Astrocyte (in vitro differentiated cells and primary cell): ENCODE results near the gene ZNF648. TPM values are rescaled to one million over a fixed set of nuclear protein-coding genes. Genes with fewer than 3 reads are reported as not detected.

Source experiments
- DNase-seq: peaks from one replicate; pipeline ENCODE4 v3.0.0-alpha.2; 2010; ENCODE audit warnings: low read depth
- FAIRE-seq: peaks from 2 replicates; lab custom pipeline; 2011; peaks lifted over from hg19 to GRCh38; lab: Jason Lieb, UNC
- H2AFZ ChIP-seq: 2 replicates; pipeline ENCODE4 v1.6.0; 2012; ENCODE audit warnings: low read depth, low read length, inconsistent platforms
- H3K27ac ChIP-seq: 2 replicates; pipeline ENCODE4 v1.5.1; 2011; ENCODE audit warnings: low read depth, low read length, inconsistent platforms
- H3K27me3 ChIP-seq: 2 replicates; pipeline ENCODE4 v1.6.0; 2011; ENCODE audit warnings: low read length, inconsistent platforms; ENCODE audit not compliant: insufficient read depth
- H3K36me3 ChIP-seq: 2 replicates; pipeline ENCODE4 v1.5.1; 2011; ENCODE audit warnings: low read length, inconsistent platforms; ENCODE audit not compliant: insufficient read depth
- H3K4me1 ChIP-seq: 2 replicates; pipeline ENCODE4 v1.5.1; 2011; ENCODE audit warnings: low read length, inconsistent platforms; ENCODE audit not compliant: insufficient read depth
- H3K4me2 ChIP-seq: 2 replicates; pipeline ENCODE4 v1.6.0; 2012; ENCODE audit warnings: low read length, inconsistent platforms
- H3K4me3 ChIP-seq: 2 replicates; pipeline ENCODE4 v1.5.1; 2011; ENCODE audit warnings: low read depth, mild to moderate bottlenecking, low read length, inconsistent platforms; ENCODE audit not compliant: insufficient read depth
- H3K79me2 ChIP-seq: 2 replicates; pipeline ENCODE4 v1.6.0; 2012; ENCODE audit warnings: mild to moderate bottlenecking, low read length, inconsistent platforms; ENCODE audit not compliant: insufficient read depth
- H3K9ac ChIP-seq: 2 replicates; pipeline ENCODE4 v1.6.0; 2012; ENCODE audit warnings: mild to moderate bottlenecking, low read length, inconsistent platforms
- H3K9me3 ChIP-seq: 2 replicates; pipeline ENCODE4 v1.5.1; 2012; ENCODE audit warnings: low read depth, mild to moderate bottlenecking, low read length, inconsistent platforms; ENCODE audit not compliant: insufficient read depth
- H4K20me1 ChIP-seq: 2 replicates; pipeline ENCODE4 v1.6.0; 2012; ENCODE audit warnings: low read length, inconsistent platforms; ENCODE audit not compliant: insufficient read depth
- H3K27ac Mint-ChIP-seq: one replicate; pipeline ENCODE4 v1.8.0; 2021; ENCODE audit warnings: mild to moderate bottlenecking, mixed read lengths; ENCODE audit not compliant: unreplicated experiment
- H3K27me3 Mint-ChIP-seq: one replicate; pipeline ENCODE4 v1.8.0; 2021; ENCODE audit warnings: low read depth, mixed read lengths; ENCODE audit not compliant: unreplicated experiment
- H3K36me3 Mint-ChIP-seq: one replicate; pipeline ENCODE4 v1.8.0; 2021; ENCODE audit warnings: low read depth, mixed read lengths; ENCODE audit not compliant: unreplicated experiment
- H3K4me1 Mint-ChIP-seq: one replicate; pipeline ENCODE4 v1.8.0; 2021; ENCODE audit warnings: low read depth, mixed read lengths; ENCODE audit not compliant: unreplicated experiment
- H3K4me3 Mint-ChIP-seq: one replicate; pipeline ENCODE4 v1.8.0; 2021; ENCODE audit warnings: mild to moderate bottlenecking, moderate library complexity, mixed read lengths; ENCODE audit not compliant: unreplicated experiment
- H3K9me3 Mint-ChIP-seq: one replicate; pipeline ENCODE4 v1.8.0; 2021; ENCODE audit warnings: mild to moderate bottlenecking, mixed read lengths; ENCODE audit not compliant: unreplicated experiment
- EZH2 ChIP-seq: IDR thresholded peaks from 2 replicates; pipeline ENCODE4 v1.6.1; 2012; ENCODE audit warnings: mild to moderate bottlenecking, low read length, inconsistent platforms; ENCODE audit not compliant: insufficient read depth
- total RNA-seq: library from RNA; stranded (reverse); gene quantifications from 2 replicates; pipeline ENCODE4 v1.2.1, GENCODE V29; 2021
- TF ChIP-seq, protein P1 (sequence below): IDR thresholded peaks from 2 replicates; pipeline ENCODE4 v1.5.1; 2011; ENCODE audit warnings: low read depth, mild to moderate bottlenecking, inconsistent platforms, low read length, moderate library complexity; ENCODE audit not compliant: insufficient read depth

Gene ZNF648
- total RNA-seq, 1 donor from 2014 or later, result not detected

DNA sequence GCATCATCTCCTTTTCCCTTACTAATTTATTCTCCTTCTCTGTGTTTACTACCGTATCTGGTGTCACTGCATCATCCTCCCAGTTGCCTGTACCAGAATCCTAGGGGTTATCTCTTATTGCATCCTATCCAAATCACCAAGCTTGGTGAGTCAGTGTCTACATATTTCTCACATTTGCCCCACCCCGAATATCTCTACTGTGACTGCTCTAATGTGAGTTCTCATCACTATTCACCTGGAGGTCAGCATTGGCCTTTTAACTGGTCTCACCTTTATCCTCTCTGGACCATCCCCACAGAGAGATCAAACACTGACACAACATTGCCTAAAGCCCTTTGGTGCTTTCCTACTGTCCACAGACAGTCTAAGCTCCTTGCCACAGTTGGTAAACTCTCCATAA, 45.7 kb upstream of the ZNF648 start:
- H3K9me3 Mint-ChIP-seq, result peaks cover 6% of the 10 kb centered on the region

DNA sequence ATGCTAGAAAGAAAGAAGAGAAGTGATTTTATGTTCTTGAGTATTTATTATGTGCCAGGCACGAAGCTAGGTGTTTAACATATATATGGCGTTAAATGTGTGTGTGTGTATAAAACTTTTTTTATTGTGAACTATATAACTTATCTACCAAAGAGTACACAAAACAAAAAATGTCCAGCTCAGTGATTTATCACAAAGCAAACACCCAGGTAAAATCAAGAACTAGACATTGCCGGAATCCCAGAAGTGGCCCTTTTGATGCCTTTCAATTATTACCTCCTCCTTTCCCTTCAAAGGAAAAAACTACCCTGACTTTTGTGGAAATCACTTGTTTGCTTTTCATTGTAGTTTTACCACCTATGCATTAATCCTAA, 40.5 kb upstream of the ZNF648 start:
- H3K4me3 ChIP-seq, result no peak overlapping the region
- peaks cover 2% of the 10 kb centered on the region for H3K27me3 ChIP-seq
- no peaks in the 10 kb centered on the region for H3K9me3 ChIP-seq
- H3K27ac ChIP-seq, result no peak overlapping the region
- no peaks in the 10 kb centered on the region for H3K79me2 ChIP-seq
- H3K36me3 Mint-ChIP-seq, result no peaks in the 10 kb centered on the region
- H3K9ac ChIP-seq, result no peak overlapping the region
- no peak overlapping the region for H2AFZ ChIP-seq
- peaks cover 14% of the 10 kb centered on the region for H3K4me1 Mint-ChIP-seq
- H3K27me3 Mint-ChIP-seq, result no peaks in the 10 kb centered on the region
- peaks cover 6% of the 10 kb centered on the region for H3K9me3 Mint-ChIP-seq
- no peak overlapping the region for H3K4me2 ChIP-seq
- DNase-seq (no peak), FAIRE-seq (no peak)
- no peaks in the 10 kb centered on the region for H3K4me1 ChIP-seq
- H3K4me3 Mint-ChIP-seq, result no peak overlapping the region
- H3K36me3 ChIP-seq, result no peaks in the 10 kb centered on the region
- H4K20me1 ChIP-seq, result no peaks in the 10 kb centered on the region
- no peak for TF ChIP-seq EZH2
- TF ChIP-seq, protein P1, sequence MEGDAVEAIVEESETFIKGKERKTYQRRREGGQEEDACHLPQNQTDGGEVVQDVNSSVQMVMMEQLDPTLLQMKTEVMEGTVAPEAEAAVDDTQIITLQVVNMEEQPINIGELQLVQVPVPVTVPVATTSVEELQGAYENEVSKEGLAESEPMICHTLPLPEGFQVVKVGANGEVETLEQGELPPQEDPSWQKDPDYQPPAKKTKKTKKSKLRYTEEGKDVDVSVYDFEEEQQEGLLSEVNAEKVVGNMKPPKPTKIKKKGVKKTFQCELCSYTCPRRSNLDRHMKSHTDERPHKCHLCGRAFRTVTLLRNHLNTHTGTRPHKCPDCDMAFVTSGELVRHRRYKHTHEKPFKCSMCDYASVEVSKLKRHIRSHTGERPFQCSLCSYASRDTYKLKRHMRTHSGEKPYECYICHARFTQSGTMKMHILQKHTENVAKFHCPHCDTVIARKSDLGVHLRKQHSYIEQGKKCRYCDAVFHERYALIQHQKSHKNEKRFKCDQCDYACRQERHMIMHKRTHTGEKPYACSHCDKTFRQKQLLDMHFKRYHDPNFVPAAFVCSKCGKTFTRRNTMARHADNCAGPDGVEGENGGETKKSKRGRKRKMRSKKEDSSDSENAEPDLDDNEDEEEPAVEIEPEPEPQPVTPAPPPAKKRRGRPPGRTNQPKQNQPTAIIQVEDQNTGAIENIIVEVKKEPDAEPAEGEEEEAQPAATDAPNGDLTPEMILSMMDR, result no peak
- H3K27ac Mint-ChIP-seq, result peak overlapping the region; percentile 44

More for the DNA sequence above, 45.7 kb upstream of the ZNF648 start:
- Histone ChIP-seq H3K4me2 (no peak overlapping the region), H3K27me3 (no peaks in the 10 kb centered on the region), H3K9ac (no peak overlapping the region), H2AFZ (no peak overlapping the region), H3K27ac (no peak overlapping the region), H3K4me3 (no peak overlapping the region), H3K4me1 (no peaks in the 10 kb centered on the region), H3K79me2 (no peaks in the 10 kb centered on the region), H3K9me3 (no peaks in the 10 kb centered on the region), H4K20me1 (no peaks in the 10 kb centered on the region), H3K36me3 (no peaks in the 10 kb centered on the region)
- no peak overlapping the region for H3K27ac Mint-ChIP-seq
- no peak for DNase-seq
- H3K27me3 Mint-ChIP-seq, result no peaks in the 10 kb centered on the region
- TF ChIP-seq, protein P1, result no peak
- no peak for TF ChIP-seq EZH2
- H3K36me3 Mint-ChIP-seq, result no peaks in the 10 kb centered on the region
- no peak overlapping the region for H3K4me3 Mint-ChIP-seq
- no peak for FAIRE-seq
- H3K4me1 Mint-ChIP-seq, result peaks cover under 1% of the 10 kb centered on the region

DNA sequence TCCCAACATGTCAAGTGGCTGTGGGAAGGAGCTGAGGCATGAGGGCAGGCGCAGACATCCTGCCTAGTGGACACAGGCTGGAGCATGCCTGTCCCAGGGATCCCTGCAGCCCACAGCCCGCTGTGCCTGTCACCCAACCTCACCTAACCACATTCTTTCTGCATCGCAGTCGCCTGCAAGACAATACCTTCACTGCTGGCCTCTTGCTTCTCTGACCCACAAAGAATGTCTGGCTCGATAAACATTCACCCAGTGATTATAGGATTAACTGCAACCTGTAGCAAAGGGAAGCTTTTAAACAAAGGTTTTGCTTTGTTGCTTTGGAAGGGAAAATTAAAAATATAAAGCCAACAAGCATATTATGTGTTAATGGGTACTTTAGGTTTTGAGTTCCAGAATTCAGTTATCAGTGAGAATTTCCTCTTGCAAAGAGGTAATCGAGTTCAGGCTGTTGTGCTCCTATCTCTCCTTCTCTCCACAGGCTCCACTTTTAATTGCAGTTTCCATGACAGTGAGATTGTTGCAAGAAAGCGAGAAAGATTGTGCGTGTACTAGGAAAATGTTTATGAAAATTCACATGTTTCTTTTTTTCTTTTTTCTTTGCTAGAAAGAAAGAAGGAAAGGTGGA, 40.0 kb upstream of the ZNF648 start:
- no peaks in the 10 kb centered on the region for H3K9me3 ChIP-seq
- no peak overlapping the region for H2AFZ ChIP-seq
- Mint-ChIP-seq H3K4me3 (no peak overlapping the region), H3K27ac (no peak overlapping the region), H3K27me3 (peaks cover 2% of the 10 kb centered on the region), H3K4me1 (peaks cover 14% of the 10 kb centered on the region), H3K36me3 (no peaks in the 10 kb centered on the region), H3K9me3 (peaks cover 6% of the 10 kb centered on the region)
- H3K4me2 ChIP-seq, result no peak overlapping the region
- TF ChIP-seq, protein P1, result no peak
- TF ChIP-seq EZH2, result no peak
- peak; percentile 5 for DNase-seq
- H3K9ac ChIP-seq, result no peak overlapping the region
- no peaks in the 10 kb centered on the region for H3K79me2 ChIP-seq
- no peaks in the 10 kb centered on the region for H3K4me1 ChIP-seq
- H3K36me3 ChIP-seq, result no peaks in the 10 kb centered on the region
- FAIRE-seq, result no peak
- no peaks in the 10 kb centered on the region for H4K20me1 ChIP-seq
- peaks cover 6% of the 10 kb centered on the region for H3K27me3 ChIP-seq
- no peak overlapping the region for H3K27ac ChIP-seq
- H3K4me3 ChIP-seq, result no peak overlapping the region
